Fibroblast of peridontal ligament (primary cell): ENCODE data around the gene HCN3.
"Not testable (repeated sequence)": the region's sequence is repeated elsewhere in the genome, so short reads cannot be mapped to it uniquely, and the experiment has no call there.

ENCODE experiments used
- DNase-seq: peaks from one replicate; pipeline ENCODE4 v3.0.0-alpha.2; 2010; ENCODE audit errors: extremely low read depth

The HCN3 gene

DNA sequence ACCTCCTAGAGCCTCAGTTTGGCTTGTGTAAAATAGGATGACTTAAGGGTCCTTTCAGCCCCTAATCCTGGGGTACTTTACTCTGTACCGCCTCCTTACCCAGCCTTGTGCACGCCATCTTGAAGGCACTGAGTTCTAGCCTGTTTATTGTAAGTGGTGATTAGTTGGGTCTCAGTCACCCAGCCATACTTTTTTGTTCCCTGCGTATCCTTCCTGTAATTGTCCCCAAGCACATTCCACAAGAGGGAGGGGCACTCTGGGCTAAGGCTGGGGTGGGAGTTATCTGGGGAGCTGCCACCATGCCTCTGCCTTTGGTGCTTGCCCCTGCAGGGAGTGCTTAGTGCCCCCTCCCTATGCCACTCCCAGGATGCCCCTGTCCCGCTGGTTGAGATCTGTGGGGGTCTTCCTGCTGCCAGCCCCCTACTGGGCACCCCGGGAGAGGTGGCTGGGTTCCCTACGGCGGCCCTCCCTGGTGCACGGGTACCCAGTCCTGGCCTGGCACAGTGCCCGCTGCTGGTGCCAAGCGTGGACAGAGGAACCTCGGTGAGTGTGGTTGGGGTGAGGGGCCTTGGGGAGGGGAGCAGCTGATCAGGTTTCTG lies 32.3 kb downstream of the HCN3 start:
- DNase-seq: no peak

DNA sequence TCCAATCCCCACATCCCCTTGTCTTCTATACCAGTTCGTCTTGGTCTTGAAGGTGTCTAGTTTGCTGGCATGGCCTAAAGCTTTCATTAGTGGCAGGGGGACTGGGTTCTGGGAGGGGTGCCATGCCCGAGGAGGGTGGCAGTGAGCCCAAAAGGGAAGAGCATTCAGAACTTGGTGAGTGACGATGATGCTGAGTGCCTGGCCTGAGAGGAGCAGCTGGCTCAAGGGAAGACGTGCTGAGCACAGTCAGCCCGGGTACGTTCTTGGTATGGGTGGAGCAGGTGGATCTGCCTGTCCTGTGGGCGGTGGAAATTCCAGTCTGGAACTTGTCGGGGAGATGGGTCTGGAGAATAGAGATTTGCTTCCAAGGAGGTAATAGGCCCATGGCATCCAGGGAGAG lies 36.0 kb downstream of the HCN3 start:
- DNase-seq: no peak

DNA sequence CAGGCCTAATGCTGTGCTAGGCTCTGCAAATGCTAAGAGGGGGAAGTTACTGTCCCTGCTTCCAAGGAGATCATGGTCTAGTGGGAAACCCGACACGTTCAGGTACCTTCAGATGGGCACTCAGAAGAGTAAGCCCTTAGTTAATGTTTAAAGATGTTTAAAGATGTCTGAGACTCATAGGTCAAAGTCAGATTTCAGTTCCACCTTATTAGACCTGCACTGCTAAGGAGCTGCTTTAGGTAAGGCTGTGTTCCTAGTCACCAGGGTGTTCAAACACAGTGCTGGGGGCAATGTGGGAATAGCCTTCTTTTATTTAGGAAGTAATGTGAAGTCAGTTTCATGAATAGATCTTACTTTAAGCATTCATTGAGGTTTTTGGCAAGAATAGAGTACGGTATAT lies 39.7 kb downstream of the HCN3 start:
- no peak for DNase-seq

- no peak for DNase-seq
Measured at GRCh38 chr1:155318082-155318481, 40.8 kb downstream of the HCN3 start.

- DNase-seq: no peak
Measured at GRCh38 chr1:155319536-155319935, 42.3 kb downstream of the HCN3 start.

DNA sequence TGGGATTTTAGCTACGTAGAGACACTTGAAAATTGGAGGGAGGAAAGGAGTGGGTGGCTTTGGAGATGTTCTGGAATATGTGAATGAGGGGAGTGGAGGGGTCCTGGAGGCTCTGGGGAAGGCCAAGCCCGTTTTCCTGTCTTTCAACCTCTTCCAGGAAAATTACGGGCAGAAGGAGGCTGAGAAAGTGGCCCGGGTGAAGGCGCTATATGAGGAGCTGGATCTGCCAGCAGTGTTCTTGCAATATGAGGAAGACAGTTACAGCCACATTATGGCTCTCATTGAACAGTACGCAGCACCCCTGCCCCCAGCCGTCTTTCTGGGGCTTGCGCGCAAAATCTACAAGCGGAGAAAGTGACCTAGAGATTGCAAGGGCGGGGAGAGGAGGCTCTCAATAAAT lies 43.0 kb downstream of the HCN3 start:
- DNase-seq: no peak

GRCh38 chr1:155320661-155321617 lies 43.7 kb downstream of the HCN3 start, which contains the start of gene RUSC1:
TSS of gene RUSC1 (plus strand) at chr1:155320894. CDS start at chr1:155321774, 880 bp downstream.
- DNase-seq: peak; percentile 61

DNA sequence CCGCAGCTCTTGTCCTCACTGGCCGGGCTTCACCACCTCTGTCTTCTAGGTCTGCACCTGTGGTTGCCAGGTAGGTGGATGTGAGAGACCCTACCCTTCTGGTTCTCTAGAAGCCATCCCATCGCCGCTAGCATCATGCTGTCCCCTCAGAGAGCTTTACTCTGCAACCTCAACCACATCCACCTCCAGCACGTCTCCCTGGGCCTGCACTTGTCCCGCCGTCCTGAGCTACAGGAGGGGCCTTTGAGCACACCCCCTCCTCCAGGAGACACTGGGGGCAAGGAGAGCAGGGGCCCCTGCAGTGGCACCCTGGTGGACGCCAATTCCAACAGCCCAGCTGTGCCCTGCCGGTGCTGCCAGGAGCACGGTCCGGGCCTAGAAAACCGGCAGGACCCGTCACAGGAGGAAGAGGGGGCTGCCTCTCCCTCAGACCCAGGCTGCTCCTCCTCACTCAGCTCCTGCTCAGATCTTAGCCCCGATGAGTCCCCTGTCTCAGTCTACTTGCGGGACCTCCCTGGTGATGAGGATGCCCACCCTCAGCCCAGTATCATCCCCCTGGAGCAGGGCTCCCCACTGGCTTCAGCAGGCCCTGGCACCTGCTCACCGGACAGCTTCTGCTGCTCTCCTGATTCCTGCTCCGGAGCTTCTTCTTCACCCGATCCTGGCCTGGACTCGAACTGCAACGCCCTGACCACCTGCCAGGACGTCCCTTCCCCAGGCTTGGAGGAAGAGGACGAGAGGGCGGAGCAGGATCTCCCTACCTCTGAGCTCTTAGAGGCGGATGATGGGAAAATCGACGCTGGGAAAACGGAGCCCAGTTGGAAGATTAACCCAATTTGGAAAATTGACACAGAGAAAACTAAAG lies 44.6 kb downstream of the HCN3 start:
- no peak for DNase-seq

DNA sequence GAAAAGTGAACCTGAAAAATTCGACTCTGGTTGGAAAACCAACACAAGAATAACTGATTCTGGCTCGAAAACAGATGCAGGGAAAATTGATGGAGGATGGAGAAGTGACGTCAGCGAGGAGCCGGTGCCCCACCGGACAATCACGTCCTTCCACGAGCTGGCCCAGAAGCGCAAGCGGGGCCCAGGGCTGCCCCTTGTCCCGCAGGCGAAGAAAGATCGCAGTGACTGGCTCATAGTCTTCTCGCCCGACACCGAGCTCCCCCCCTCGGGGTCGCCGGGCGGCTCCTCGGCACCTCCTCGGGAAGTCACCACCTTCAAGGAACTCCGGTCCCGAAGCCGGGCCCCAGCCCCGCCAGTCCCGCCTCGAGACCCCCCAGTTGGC lies 45.3 kb downstream of the HCN3 start:
- DNase-seq: peak; percentile 45

DNA sequence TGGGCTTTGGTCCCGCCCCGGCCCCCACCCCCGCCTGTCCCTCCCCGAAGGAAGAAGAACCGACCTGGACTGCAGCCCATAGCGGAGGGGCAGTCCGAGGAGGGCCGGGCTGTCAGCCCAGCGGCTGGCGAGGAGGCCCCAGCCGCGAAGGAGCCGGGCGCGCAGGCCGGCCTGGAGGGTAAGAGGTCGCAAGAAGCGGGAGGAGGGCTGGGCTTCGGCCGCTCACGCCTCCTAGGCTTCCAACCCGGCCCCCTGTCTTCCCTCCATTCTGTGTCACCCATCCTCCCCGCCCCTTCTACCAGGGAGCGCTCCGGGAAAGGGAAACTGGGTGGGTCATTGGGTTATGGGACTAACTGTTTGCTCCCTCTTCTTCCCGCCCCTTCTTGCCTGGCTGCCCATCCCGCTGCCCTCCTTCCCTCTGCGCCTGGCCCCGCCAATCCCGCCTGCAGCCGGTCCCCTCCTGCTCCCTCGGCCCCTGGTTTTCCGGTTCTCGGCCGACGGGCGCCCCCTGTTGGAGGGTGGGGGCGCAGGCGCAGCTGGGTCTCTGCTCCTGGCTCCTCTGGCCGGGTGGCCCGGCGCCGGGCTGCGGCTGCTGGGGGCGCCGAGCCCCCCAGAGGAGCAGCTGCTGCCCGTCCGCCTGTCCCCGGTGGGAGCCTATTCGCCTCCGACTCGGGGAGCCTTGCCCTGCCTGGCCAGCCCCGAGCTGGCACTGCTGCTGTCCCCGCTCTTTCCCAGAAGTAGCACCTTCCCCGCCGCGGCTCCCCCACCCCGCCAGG lies 45.9 kb downstream of the HCN3 start:
- peak; percentile 95 for DNase-seq

- DNase-seq: peak; percentile 90
Measured at GRCh38 chr1:155323729-155324036, 46.4 kb downstream of the HCN3 start.

GRCh38 chr1:155324037-155324716 lies 46.9 kb downstream of the HCN3 start:
- DNase-seq: peak; percentile 94

DNA sequence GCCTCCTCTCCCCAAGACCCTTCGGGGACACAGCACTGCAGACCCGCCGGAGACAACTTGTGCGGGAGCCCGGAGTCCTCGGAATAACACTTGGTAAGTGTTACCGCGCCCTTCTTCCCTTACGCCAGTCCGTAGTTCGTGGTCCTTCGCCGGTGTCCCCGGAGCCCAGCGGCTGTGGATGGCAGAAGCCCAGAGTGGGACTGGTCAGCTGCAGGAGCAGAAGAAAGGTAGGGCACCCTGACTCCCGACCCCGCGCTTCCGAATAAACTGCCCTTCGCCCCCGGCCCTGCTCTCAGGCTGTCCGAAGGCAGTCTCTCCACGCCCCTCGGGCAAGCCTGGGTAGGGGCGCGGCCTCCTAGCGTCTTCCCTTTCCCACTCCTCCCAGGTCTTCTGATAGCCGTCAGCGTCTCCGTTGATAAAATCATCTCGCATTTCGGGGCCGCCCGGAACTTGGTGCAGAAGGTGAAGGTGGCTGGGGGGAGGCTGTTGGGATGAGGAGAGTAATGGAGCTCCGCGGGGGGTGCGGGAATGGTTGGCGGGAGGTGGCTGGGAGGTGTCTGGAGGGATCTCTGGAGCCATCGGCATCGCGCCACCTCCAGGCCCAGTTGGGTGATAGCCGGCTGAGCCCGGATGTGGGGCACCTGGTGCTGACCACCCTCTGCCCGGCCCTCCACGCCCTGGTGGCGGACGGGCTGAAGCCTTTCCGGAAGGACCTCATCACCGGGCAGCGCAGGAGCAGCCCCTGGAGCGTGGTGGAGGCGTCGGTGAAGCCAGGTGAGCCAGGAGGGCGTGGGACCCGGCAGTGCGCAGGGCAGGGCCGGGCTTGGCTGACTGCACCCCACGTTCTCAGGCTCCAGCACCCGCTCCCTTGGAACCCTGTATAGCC lies 47.7 kb downstream of the HCN3 start:
- no peak for DNase-seq

DNA sequence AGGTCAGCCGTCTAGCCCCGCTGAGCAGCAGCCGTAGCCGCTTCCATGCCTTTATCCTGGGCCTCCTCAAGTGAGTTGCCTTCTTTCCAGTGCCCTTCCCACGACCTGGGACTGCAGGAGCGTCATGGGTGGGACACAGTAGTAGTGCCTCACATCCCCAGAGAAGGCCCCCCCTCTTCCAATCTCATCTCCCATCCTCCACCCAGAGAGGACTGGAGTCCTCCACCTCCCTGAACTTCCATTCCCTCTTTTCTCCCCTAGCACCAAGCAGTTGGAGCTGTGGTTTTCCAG lies 48.3 kb downstream of the HCN3 start:
- DNase-seq: no peak

DNA sequence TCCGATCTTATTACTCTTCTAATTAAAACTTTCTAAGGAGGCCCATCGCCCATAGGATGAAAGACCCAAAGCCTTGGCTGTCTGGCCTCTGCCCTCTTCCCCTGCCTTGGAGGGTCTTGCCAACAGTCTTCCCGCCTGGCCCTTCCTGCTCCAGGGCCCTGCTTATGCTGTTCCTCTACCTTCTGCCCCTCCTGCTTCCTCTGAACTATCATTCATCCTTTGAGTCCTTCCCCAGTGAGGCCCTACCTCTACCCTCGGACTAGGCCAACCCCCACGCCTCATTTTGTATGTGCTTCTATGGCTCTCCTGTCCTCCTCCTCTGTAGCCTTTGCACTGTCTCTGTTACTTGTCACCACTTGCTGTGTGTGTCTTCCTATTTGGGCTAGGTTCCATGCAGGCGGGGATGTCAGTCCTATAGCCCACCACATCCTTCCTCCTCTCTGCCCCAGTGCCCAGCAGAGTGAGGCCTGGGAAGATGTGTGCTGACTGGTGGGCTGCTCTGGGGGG lies 48.8 kb downstream of the HCN3 start:
- no peak for DNase-seq

GRCh38 chr1:155326631-155327037 lies 49.4 kb downstream of the HCN3 start:
- DNase-seq: no peak

- no peak for DNase-seq
Measured at GRCh38 chr1:155327981-155328380, 50.7 kb downstream of the HCN3 start.

GRCh38 chr1:155328856-155329255 lies 51.6 kb downstream of the HCN3 start:
- DNase-seq: not testable (repeated sequence)

DNA sequence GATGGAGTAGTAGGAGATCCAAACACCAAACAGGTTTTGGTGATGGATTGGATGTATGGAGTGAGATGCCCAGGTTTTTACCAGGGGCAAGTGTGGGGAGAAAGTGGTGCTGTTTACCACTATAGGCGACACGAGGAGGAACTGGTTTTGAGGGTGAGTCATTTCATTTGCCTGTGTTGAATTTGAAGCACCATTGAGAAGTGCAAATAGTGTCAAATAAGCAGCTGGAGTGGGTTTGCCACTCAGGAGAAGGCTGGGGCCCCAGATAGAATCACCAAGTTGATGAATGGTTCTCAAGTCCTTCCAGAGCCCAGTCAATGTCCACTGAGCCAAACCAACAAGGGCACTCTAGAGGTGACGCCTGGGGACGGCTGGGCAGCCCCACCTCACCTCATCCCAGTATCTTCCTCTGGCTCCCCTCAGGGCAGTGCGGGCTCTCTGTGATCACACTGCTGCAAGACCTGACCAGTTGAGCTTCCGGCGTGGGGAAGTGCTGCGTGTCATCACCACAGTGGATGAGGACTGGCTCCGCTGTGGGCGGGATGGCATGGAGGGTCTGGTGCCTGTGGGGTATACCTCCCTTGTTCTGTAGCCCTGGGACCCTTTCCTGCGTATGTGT lies 52.8 kb downstream of the HCN3 start:
- DNase-seq: no peak

DNA sequence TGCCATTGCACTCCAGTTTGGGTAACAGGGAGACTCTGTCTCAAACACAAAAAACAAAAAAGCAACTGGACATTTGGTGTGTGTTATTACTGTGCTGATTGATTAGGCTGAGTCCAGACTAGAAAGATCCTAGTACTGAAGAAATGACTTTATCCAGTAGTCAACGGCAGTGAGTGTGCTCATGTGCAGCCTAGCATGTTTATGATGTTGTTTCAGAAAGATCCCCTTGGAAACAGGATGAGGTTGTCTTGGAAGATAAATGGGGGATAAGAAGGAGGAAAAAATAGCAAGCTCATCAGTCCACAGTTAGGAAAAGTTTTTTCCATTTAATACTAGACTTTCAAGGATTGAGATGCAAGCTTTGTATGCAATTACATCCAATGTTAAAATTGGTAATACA lies 57.7 kb downstream of the HCN3 start:
- DNase-seq: no peak
